ENCODE results near the gene FBN1.

FBN1 gene

DNA sequence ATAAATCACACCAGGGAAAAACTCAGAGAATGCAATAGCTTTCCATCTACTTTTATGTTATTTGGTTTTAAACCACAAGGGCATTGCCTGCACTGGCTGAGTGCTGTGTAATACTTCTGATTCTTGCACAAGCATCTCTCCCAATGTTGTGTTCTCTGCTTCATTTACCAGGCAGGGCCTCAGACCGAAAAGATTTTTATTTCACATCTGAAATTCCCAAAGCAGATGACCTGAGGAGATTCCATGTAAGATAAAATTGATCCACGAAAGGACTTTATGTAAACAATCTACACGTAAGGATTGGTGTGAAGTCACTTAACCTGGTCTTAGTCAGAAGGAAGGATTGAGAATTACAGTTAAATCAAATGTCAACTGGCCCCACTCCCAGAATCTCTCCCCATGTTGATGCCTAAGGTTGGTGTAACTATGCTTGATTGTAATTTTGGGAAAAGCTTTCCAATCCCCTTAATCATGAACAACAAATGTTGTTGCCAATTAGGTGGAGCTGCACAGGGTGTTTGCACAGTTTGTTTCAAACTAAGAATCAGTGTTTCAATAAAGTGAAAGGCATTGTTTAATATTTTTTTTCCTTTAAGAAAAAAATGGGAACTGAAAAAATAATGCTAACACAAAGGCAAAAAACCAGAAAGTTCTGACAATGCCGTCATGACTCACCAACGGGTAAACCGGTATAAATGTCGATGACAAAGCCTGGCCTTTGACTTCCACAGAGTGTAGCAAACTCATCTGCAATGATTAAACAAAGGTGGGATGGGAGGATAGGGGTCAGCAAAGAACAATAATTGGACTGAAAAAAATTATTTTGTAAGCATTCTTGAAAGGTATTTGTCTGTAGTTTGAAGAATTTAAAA lies 185.7 kb downstream of the FBN1 start:
- DNase-seq (ENCODE audit: low spot score): no peak
- no peak overlapping the region for H4K8ac ChIP-seq (ENCODE audit: low read depth, low read length)
- H2BK15ac ChIP-seq (ENCODE audit: low read length): no peak overlapping the region
- H3K23ac ChIP-seq (ENCODE audit: low read depth, low read length, poor library complexity): no peak overlapping the region
- H3K14ac ChIP-seq (ENCODE audit: low read length): no peak overlapping the region
- no peaks in the 10 kb centered on the region for H3K27me3 ChIP-seq (ENCODE audit: control insufficient read depth in 3 of 3, insufficient read depth in 3 of 3, low read depth in 1 of 3, low read length in 3 of 3)
- H2BK5ac ChIP-seq (ENCODE audit: low read length): no peak overlapping the region
- no peak overlapping the region for H2BK12ac ChIP-seq (ENCODE audit: low read length)
- H3K4me2 ChIP-seq (ENCODE audit: insufficient read depth, low read length, poor library complexity, severe bottlenecking): no peak overlapping the region
- H3K9ac ChIP-seq (ENCODE audit: low read depth, low read length, poor library complexity): no peak overlapping the region
- no peaks in the 10 kb centered on the region for H3K4me1 ChIP-seq (ENCODE audit: control insufficient read depth in 2 of 2, insufficient read depth in 1 of 2, low read depth in 1 of 2, low read length in 2 of 2)
- no CpG with 5 or more reads among the region's 7 CpGs for WGBS, 2 donors (ENCODE audit: extremely low coverage in 2 of 2, insufficient read length in 2 of 2, insufficient replicate concordance in 1 of 2)
- H3K4ac ChIP-seq (ENCODE audit: low read length): no peak overlapping the region
- H2AFZ ChIP-seq (ENCODE audit: low read length): no peak overlapping the region
- no peak overlapping the region for H3K27ac ChIP-seq (replicated peaks; ENCODE audit: low read length)
- H3K36me3 ChIP-seq (replicated peaks in 1 of 2; ENCODE audit: control insufficient read depth in 2 of 2, insufficient read depth in 2 of 2, low read length in 2 of 2): peaks cover 15 to 57% of the 10 kb centered on the region in 2 donors
- no peaks in the 10 kb centered on the region for H3K79me1 ChIP-seq (ENCODE audit: low read depth, low read length)
- H3K9me3 ChIP-seq (replicated peaks in 1 of 2; ENCODE audit: control insufficient read depth in 2 of 2, insufficient read depth in 1 of 2, low read depth in 1 of 2, low read length in 2 of 2): no peaks in the 10 kb centered on the region
- H3K4me3 ChIP-seq (ENCODE audit: low read length in 2 of 2): no peak overlapping the region
- H2AK5ac ChIP-seq (ENCODE audit: low read depth, low read length): no peak overlapping the region
- no peak overlapping the region for H2BK120ac ChIP-seq (ENCODE audit: low read depth, low read length)
- no peak overlapping the region for H4K91ac ChIP-seq (ENCODE audit: low read depth, low read length, poor library complexity)
- H3K18ac ChIP-seq (ENCODE audit: low read length): no peak overlapping the region

GRCh38 chr15:48458876-48459275 lies 186.6 kb downstream of the FBN1 start:
- no peak overlapping the region for H3K4me3 ChIP-seq (ENCODE audit: low read length in 2 of 2)
- no peak overlapping the region for H2BK12ac ChIP-seq (ENCODE audit: low read length)
- no peak overlapping the region for H2AFZ ChIP-seq (ENCODE audit: low read length)
- H4K91ac ChIP-seq (ENCODE audit: low read depth, low read length, poor library complexity): no peak overlapping the region
- H2BK5ac ChIP-seq (ENCODE audit: low read length): no peak overlapping the region
- no peak overlapping the region for H3K18ac ChIP-seq (ENCODE audit: low read length)
- H2BK15ac ChIP-seq (ENCODE audit: low read length): no peak overlapping the region
- H3K4me1 ChIP-seq (ENCODE audit: control insufficient read depth in 2 of 2, insufficient read depth in 1 of 2, low read depth in 1 of 2, low read length in 2 of 2): no peaks in the 10 kb centered on the region
- no peak for DNase-seq (ENCODE audit: low spot score)
- no peak overlapping the region for H3K23ac ChIP-seq (ENCODE audit: low read depth, low read length, poor library complexity)
- H3K27ac ChIP-seq (replicated peaks; ENCODE audit: low read length): no peak overlapping the region
- H3K9ac ChIP-seq (ENCODE audit: low read depth, low read length, poor library complexity): no peak overlapping the region
- no peak overlapping the region for H4K8ac ChIP-seq (ENCODE audit: low read depth, low read length)
- no peak overlapping the region for H3K4ac ChIP-seq (ENCODE audit: low read length)
- H2BK120ac ChIP-seq (ENCODE audit: low read depth, low read length): no peak overlapping the region
- H2AK5ac ChIP-seq (ENCODE audit: low read depth, low read length): no peak overlapping the region
- no CpG with 5 or more reads among the region's 2 CpGs for WGBS, 2 donors (ENCODE audit: extremely low coverage in 2 of 2, insufficient read length in 2 of 2, insufficient replicate concordance in 1 of 2)
- no peaks in the 10 kb centered on the region for H3K79me1 ChIP-seq (ENCODE audit: low read depth, low read length)
- H3K36me3 ChIP-seq (replicated peaks in 1 of 2; ENCODE audit: control insufficient read depth in 2 of 2, insufficient read depth in 2 of 2, low read length in 2 of 2): peaks cover 18 to 50% of the 10 kb centered on the region in 2 donors
- H3K9me3 ChIP-seq (replicated peaks in 1 of 2; ENCODE audit: control insufficient read depth in 2 of 2, insufficient read depth in 1 of 2, low read depth in 1 of 2, low read length in 2 of 2): no peaks in the 10 kb centered on the region
- no peak overlapping the region for H3K14ac ChIP-seq (ENCODE audit: low read length)
- no peak overlapping the region for H3K4me2 ChIP-seq (ENCODE audit: insufficient read depth, low read length, poor library complexity, severe bottlenecking)
- H3K27me3 ChIP-seq (ENCODE audit: control insufficient read depth in 3 of 3, insufficient read depth in 3 of 3, low read depth in 1 of 3, low read length in 3 of 3): no peaks in the 10 kb centered on the region

- H2BK12ac ChIP-seq (ENCODE audit: low read length): no peak overlapping the region
- no peak overlapping the region for H2BK120ac ChIP-seq (ENCODE audit: low read depth, low read length)
- H3K4me3 ChIP-seq (ENCODE audit: low read length in 2 of 2): no peak overlapping the region
- H3K9me3 ChIP-seq (replicated peaks in 1 of 2; ENCODE audit: control insufficient read depth in 2 of 2, insufficient read depth in 1 of 2, low read depth in 1 of 2, low read length in 2 of 2): no peaks in the 10 kb centered on the region
- H3K18ac ChIP-seq (ENCODE audit: low read length): no peak overlapping the region
- no peaks in the 10 kb centered on the region for H3K27me3 ChIP-seq (ENCODE audit: control insufficient read depth in 3 of 3, insufficient read depth in 3 of 3, low read depth in 1 of 3, low read length in 3 of 3)
- no peak for DNase-seq (ENCODE audit: low spot score)
- no peak overlapping the region for H2AK5ac ChIP-seq (ENCODE audit: low read depth, low read length)
- H3K4me1 ChIP-seq (ENCODE audit: control insufficient read depth in 2 of 2, insufficient read depth in 1 of 2, low read depth in 1 of 2, low read length in 2 of 2): no peaks in the 10 kb centered on the region
- H4K8ac ChIP-seq (ENCODE audit: low read depth, low read length): no peak overlapping the region
- no peak overlapping the region for H2BK5ac ChIP-seq (ENCODE audit: low read length)
- no peak overlapping the region for H4K91ac ChIP-seq (ENCODE audit: low read depth, low read length, poor library complexity)
- no peaks in the 10 kb centered on the region for H3K79me1 ChIP-seq (ENCODE audit: low read depth, low read length)
- H3K9ac ChIP-seq (ENCODE audit: low read depth, low read length, poor library complexity): no peak overlapping the region
- peaks cover 18 to 36% of the 10 kb centered on the region in 2 donors for H3K36me3 ChIP-seq (replicated peaks in 1 of 2; ENCODE audit: control insufficient read depth in 2 of 2, insufficient read depth in 2 of 2, low read length in 2 of 2)
- H3K23ac ChIP-seq (ENCODE audit: low read depth, low read length, poor library complexity): no peak overlapping the region
- no peak overlapping the region for H2AFZ ChIP-seq (ENCODE audit: low read length)
- WGBS, 2 donors (ENCODE audit: extremely low coverage in 2 of 2, insufficient read length in 2 of 2, insufficient replicate concordance in 1 of 2): no CpG with 5 or more reads among the region's 1 CpG
- H3K4ac ChIP-seq (ENCODE audit: low read length): no peak overlapping the region
- H3K4me2 ChIP-seq (ENCODE audit: insufficient read depth, low read length, poor library complexity, severe bottlenecking): no peak overlapping the region
- no peak overlapping the region for H3K14ac ChIP-seq (ENCODE audit: low read length)
- no peak overlapping the region for H2BK15ac ChIP-seq (ENCODE audit: low read length)
- H3K27ac ChIP-seq (replicated peaks; ENCODE audit: low read length): no peak overlapping the region
Measured at GRCh38 chr15:48456134-48456533, 189.4 kb downstream of the FBN1 start.

- Histone ChIP-seq H3K18ac (ENCODE audit: low read length) (no peak overlapping the region), H2BK120ac (ENCODE audit: low read depth, low read length) (no peak overlapping the region), H3K23ac (ENCODE audit: low read depth, low read length, poor library complexity) (no peak overlapping the region), H3K9me3 (replicated peaks in 1 of 2; ENCODE audit: control insufficient read depth in 2 of 2, insufficient read depth in 1 of 2, low read depth in 1 of 2, low read length in 2 of 2) (no peaks in the 10 kb centered on the region), H4K8ac (ENCODE audit: low read depth, low read length) (no peak overlapping the region), H3K4ac (ENCODE audit: low read length) (no peak overlapping the region), H3K27me3 (ENCODE audit: control insufficient read depth in 3 of 3, insufficient read depth in 3 of 3, low read depth in 1 of 3, low read length in 3 of 3) (no peaks in the 10 kb centered on the region), H4K91ac (ENCODE audit: low read depth, low read length, poor library complexity) (no peak overlapping the region), H3K14ac (ENCODE audit: low read length) (no peak overlapping the region), H3K27ac (replicated peaks; ENCODE audit: low read length) (no peak overlapping the region), H2AK5ac (ENCODE audit: low read depth, low read length) (no peak overlapping the region), H2BK5ac (ENCODE audit: low read length) (no peak overlapping the region), H2AFZ (ENCODE audit: low read length) (no peak overlapping the region), H3K36me3 (replicated peaks in 1 of 2; ENCODE audit: control insufficient read depth in 2 of 2, insufficient read depth in 2 of 2, low read length in 2 of 2) (peaks cover 13 to 29% of the 10 kb centered on the region in 2 donors), H3K9ac (ENCODE audit: low read depth, low read length, poor library complexity) (no peak overlapping the region), H2BK15ac (ENCODE audit: low read length) (no peak overlapping the region), H3K79me1 (ENCODE audit: low read depth, low read length) (no peaks in the 10 kb centered on the region), H3K4me3 (ENCODE audit: low read length in 2 of 2) (no peak overlapping the region), H3K4me2 (ENCODE audit: insufficient read depth, low read length, poor library complexity, severe bottlenecking) (no peak overlapping the region), H2BK12ac (ENCODE audit: low read length) (no peak overlapping the region), H3K4me1 (ENCODE audit: control insufficient read depth in 2 of 2, insufficient read depth in 1 of 2, low read depth in 1 of 2, low read length in 2 of 2) (no peaks in the 10 kb centered on the region)
- no peak for DNase-seq (ENCODE audit: low spot score)
- WGBS, 2 donors (ENCODE audit: extremely low coverage in 2 of 2, insufficient read length in 2 of 2, insufficient replicate concordance in 1 of 2): no CpG with 5 or more reads among the region's 3 CpGs
Measured at GRCh38 chr15:48451736-48452135, 193.8 kb downstream of the FBN1 start.
